Trophoblast cell (in vitro differentiated cells and primary cell): Measurements from ENCODE around the gene ABCF1.

Experiments
- DNase-seq, 2 donors: peaks; one replicate each; pipeline ENCODE4 v3.0.0-alpha.2; 2016
- H2AFZ ChIP-seq: 2 replicates; pipeline ENCODE4 v1.6.1; 2013; ENCODE audit warnings: low read length, moderate library complexity, mild to moderate bottlenecking; ENCODE audit not compliant: insufficient read depth, poor library complexity
- H2AK5ac ChIP-seq: 2 replicates; pipeline ENCODE4 v1.6.1; 2013; ENCODE audit warnings: mild to moderate bottlenecking, low read length
- H2BK120ac ChIP-seq: 2 replicates; pipeline ENCODE4 v1.6.1; 2013; ENCODE audit warnings: low read length, mild to moderate bottlenecking, moderate library complexity; ENCODE audit not compliant: insufficient read depth, poor library complexity
- H2BK12ac ChIP-seq: 2 replicates; pipeline ENCODE4 v1.6.1; 2013; ENCODE audit warnings: mild to moderate bottlenecking, low read length, moderate library complexity
- H2BK5ac ChIP-seq: 2 replicates; pipeline ENCODE4 v1.6.1; 2013; ENCODE audit warnings: low read length, low read depth, moderate library complexity, mild to moderate bottlenecking; ENCODE audit not compliant: poor library complexity
- H3K14ac ChIP-seq: 2 replicates; pipeline ENCODE4 v1.6.1; 2013; ENCODE audit warnings: mild to moderate bottlenecking, low read length
- H3K18ac ChIP-seq: 2 replicates; pipeline ENCODE4 v1.6.1; 2013; ENCODE audit warnings: mild to moderate bottlenecking, low read length
- H3K23ac ChIP-seq: 2 replicates; pipeline ENCODE4 v1.6.1; 2013; ENCODE audit warnings: low read length
- H3K27ac ChIP-seq: 2 replicates; pipeline ENCODE4 v1.5.1; 2013; ENCODE audit warnings: low read depth, mild to moderate bottlenecking, inconsistent platforms, low read length, moderate library complexity
- H3K27me3 ChIP-seq: 2 replicates; pipeline ENCODE4 v1.6.1; 2013; ENCODE audit warnings: inconsistent platforms, mild to moderate bottlenecking, low read length, moderate library complexity; ENCODE audit not compliant: insufficient read depth
- H3K36me3 ChIP-seq, 2 experiments: 1 replicate in 1 of 2; 2 replicates in 1 of 2; pipeline ENCODE4 v1.6.1; 2013; ENCODE audit warnings: low read length in 2 of 2, mild to moderate bottlenecking in 2 of 2, moderate library complexity in 1 of 2; ENCODE audit not compliant: insufficient read depth in 2 of 2, control insufficient read depth in 1 of 2
- H3K4ac ChIP-seq: 2 replicates; pipeline ENCODE4 v1.6.1; 2013; ENCODE audit warnings: low read depth, mild to moderate bottlenecking, low read length, moderate library complexity
- H3K4me1 ChIP-seq, 2 experiments: 1 replicate in 1 of 2; 2 replicates in 1 of 2; pipeline ENCODE4 v1.6.1; 2013; ENCODE audit warnings: low read length in 2 of 2, mild to moderate bottlenecking in 2 of 2, moderate library complexity in 1 of 2; ENCODE audit not compliant: insufficient read depth in 2 of 2, control insufficient read depth in 1 of 2
- H3K4me2 ChIP-seq: 2 replicates; pipeline ENCODE4 v1.6.1; 2013; ENCODE audit warnings: inconsistent platforms, mild to moderate bottlenecking, low read length, moderate library complexity
- H3K4me3 ChIP-seq: 2 replicates; pipeline ENCODE4 v1.5.1; 2013; ENCODE audit warnings: mild to moderate bottlenecking, low read depth, low read length, inconsistent platforms
- H3K79me1 ChIP-seq: one replicate; pipeline ENCODE4 v1.6.1; 2013; ENCODE audit warnings: low read length
- H3K79me2 ChIP-seq: 2 replicates; pipeline ENCODE4 v1.6.1; 2013; ENCODE audit warnings: low read length, mild to moderate bottlenecking; ENCODE audit not compliant: control insufficient read depth, insufficient read depth, poor library complexity
- H3K9ac ChIP-seq: 2 replicates; pipeline ENCODE4 v1.6.1; 2013; ENCODE audit warnings: mild to moderate bottlenecking, low read length
- H3K9me3 ChIP-seq: 2 replicates; pipeline ENCODE4 v1.6.1; 2013; ENCODE audit warnings: low read depth, mild to moderate bottlenecking, control low read depth, inconsistent platforms, low read length; ENCODE audit not compliant: insufficient read depth
- H4K12ac ChIP-seq: 2 replicates; pipeline ENCODE4 v1.6.1; 2013; ENCODE audit warnings: low read depth, mild to moderate bottlenecking, low read length, moderate library complexity
- H4K8ac ChIP-seq: 2 replicates; pipeline ENCODE4 v1.6.1; 2013; ENCODE audit warnings: low read depth, mild to moderate bottlenecking, low read length, moderate library complexity
- H4K91ac ChIP-seq: one replicate; pipeline ENCODE4 v1.6.1; 2013; ENCODE audit warnings: low read depth, mild to moderate bottlenecking, low read length, moderate library complexity
- WGBS: extraction: QIAGEN DNeasy Blood & Tissue Kit; methylation state at CpG from one replicate; pipeline ENCODE4 v1.1.7; 2013; ENCODE audit warnings: missing lambda C conversion rate; ENCODE audit not compliant: insufficient read length, insufficient coverage; ENCODE audit errors: extremely low coverage; 5-methylcytosine and 5-hydroxymethylcytosine counted together

The ABCF1 gene

DNA sequence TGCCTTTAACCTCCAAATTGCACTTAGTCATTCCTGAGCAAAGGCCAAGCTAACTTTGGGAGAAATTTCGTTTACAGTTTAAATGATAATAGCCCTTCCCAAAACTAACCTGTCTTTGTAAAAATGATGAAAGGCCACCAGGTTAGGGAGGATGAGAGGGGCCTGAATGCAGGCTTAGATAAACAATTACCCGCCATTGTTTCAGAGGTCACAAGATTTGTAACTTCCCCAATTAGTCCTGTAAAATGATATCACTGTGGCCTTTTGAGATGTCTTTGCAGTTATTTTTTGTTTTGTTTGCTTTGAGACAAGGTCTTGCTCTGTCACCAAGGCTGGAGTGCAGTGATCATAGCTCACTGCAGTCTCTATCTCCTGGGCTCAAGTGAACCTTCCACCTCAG lies 41.2 kb upstream of the ABCF1 start:
- H2AFZ ChIP-seq = no peak overlapping the region
- no peaks in the 10 kb centered on the region for H3K79me2 ChIP-seq
- no peak overlapping the region for H4K91ac ChIP-seq
- no peak overlapping the region for H2BK12ac ChIP-seq
- H2AK5ac ChIP-seq = no peak overlapping the region
- WGBS = no CpG with 5 or more reads among the region's 2 CpGs
- no peak overlapping the region for H3K4me3 ChIP-seq
- no peaks in the 10 kb centered on the region for H3K27me3 ChIP-seq
- no peak overlapping the region for H2BK5ac ChIP-seq
- H3K9ac ChIP-seq = no peak overlapping the region
- H3K36me3 ChIP-seq = no peaks in the 10 kb centered on the region
- no peaks in the 10 kb centered on the region for H3K4me1 ChIP-seq
- DNase-seq = no peak
- H2BK120ac ChIP-seq = no peak overlapping the region
- H3K27ac ChIP-seq = no peak overlapping the region
- no peak overlapping the region for H3K4ac ChIP-seq
- H3K79me1 ChIP-seq = no peaks in the 10 kb centered on the region
- H3K23ac ChIP-seq = no peak overlapping the region
- no peak overlapping the region for H3K18ac ChIP-seq
- no peak overlapping the region for H4K12ac ChIP-seq
- no peaks in the 10 kb centered on the region for H3K9me3 ChIP-seq
- no peak overlapping the region for H3K14ac ChIP-seq
- no peak overlapping the region for H3K4me2 ChIP-seq
- no peak overlapping the region for H4K8ac ChIP-seq

GRCh38 chr6:30533460-30534294 lies 37.6 kb upstream of the ABCF1 start:
- H2BK120ac ChIP-seq = no peak overlapping the region
- H3K27me3 ChIP-seq = no peaks in the 10 kb centered on the region
- H2AFZ ChIP-seq = no peak overlapping the region
- H3K18ac ChIP-seq = no peak overlapping the region
- H3K79me1 ChIP-seq = no peaks in the 10 kb centered on the region
- H3K14ac ChIP-seq = no peak overlapping the region
- no peaks in the 10 kb centered on the region for H3K4me1 ChIP-seq
- no peak overlapping the region for H3K4me3 ChIP-seq
- DNase-seq = no peak
- H3K4ac ChIP-seq = no peak overlapping the region
- H2AK5ac ChIP-seq = no peak overlapping the region
- no peak overlapping the region for H3K4me2 ChIP-seq
- no CpG with 5 or more reads among the region's 15 CpGs for WGBS
- H2BK5ac ChIP-seq = no peak overlapping the region
- H4K8ac ChIP-seq = no peak overlapping the region
- H3K9ac ChIP-seq = no peak overlapping the region
- H3K36me3 ChIP-seq = no peaks in the 10 kb centered on the region
- H3K79me2 ChIP-seq = no peaks in the 10 kb centered on the region
- no peak overlapping the region for H4K12ac ChIP-seq
- H3K9me3 ChIP-seq = no peaks in the 10 kb centered on the region
- no peak overlapping the region for H3K27ac ChIP-seq
- no peak overlapping the region for H4K91ac ChIP-seq
- no peak overlapping the region for H2BK12ac ChIP-seq
- no peak overlapping the region for H3K23ac ChIP-seq

DNA sequence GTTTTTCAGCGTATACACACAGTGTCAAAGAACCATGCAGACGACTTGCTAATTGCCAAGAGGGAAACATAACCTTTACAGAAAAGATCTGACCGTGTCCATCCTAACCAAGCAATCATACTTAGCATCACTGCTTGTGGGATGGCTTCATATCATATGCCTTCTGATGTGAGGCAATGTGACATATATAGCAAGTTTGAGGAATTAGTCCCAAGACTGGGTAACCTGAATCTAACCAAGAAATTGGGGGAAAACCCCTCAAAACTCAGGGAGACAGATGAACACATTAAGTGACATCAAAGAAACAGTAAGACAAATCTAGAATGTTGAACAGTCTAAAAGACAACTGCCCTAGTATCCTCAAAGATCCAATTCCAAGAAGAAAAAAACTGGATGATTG lies 33.3 kb upstream of the ABCF1 start:
- no peak for DNase-seq
- Histone ChIP-seq H3K27ac (no peak overlapping the region), H3K4me2 (no peak overlapping the region), H3K27me3 (no peaks in the 10 kb centered on the region), H4K12ac (no peak overlapping the region), H3K23ac (no peak overlapping the region), H3K4ac (no peak overlapping the region), H3K14ac (no peak overlapping the region), H4K8ac (no peak overlapping the region), H2BK5ac (no peak overlapping the region), H3K79me1 (no peaks in the 10 kb centered on the region), H2BK12ac (no peak overlapping the region), H2AFZ (no peak overlapping the region), H3K79me2 (no peaks in the 10 kb centered on the region), H3K4me1 (no peaks in the 10 kb centered on the region), H3K18ac (no peak overlapping the region), H2AK5ac (no peak overlapping the region), H3K36me3 (no peaks in the 10 kb centered on the region), H2BK120ac (no peak overlapping the region), H4K91ac (no peak overlapping the region), H3K9me3 (no peaks in the 10 kb centered on the region), H3K9ac (no peak overlapping the region), H3K4me3 (no peak overlapping the region)
- no CpG with 5 or more reads among the region's 3 CpGs for WGBS

GRCh38 chr6:30541515-30542403 lies 29.5 kb upstream of the ABCF1 start:
- H4K8ac ChIP-seq = no peak overlapping the region
- H2BK120ac ChIP-seq = no peak overlapping the region
- peaks cover 9 to 12% of the 10 kb centered on the region in 2 experiments for H3K36me3 ChIP-seq
- H3K79me1 ChIP-seq = no peaks in the 10 kb centered on the region
- no peak overlapping the region for H3K23ac ChIP-seq
- no peaks in the 10 kb centered on the region for H3K9me3 ChIP-seq
- no peak overlapping the region for H4K91ac ChIP-seq
- no peak overlapping the region for H3K4ac ChIP-seq
- H3K4me3 ChIP-seq = no peak overlapping the region
- no peak overlapping the region for H2BK12ac ChIP-seq
- H3K79me2 ChIP-seq = no peaks in the 10 kb centered on the region
- no peaks in the 10 kb centered on the region for H3K4me1 ChIP-seq
- no peak overlapping the region for H2BK5ac ChIP-seq
- no peak overlapping the region for H2AK5ac ChIP-seq
- no peak overlapping the region for H3K9ac ChIP-seq
- DNase-seq = peak; percentile 89 to 97
- H2AFZ ChIP-seq = no peak overlapping the region
- no peak overlapping the region for H4K12ac ChIP-seq
- peak overlapping the region; percentile 66 for H3K4me2 ChIP-seq
- H3K14ac ChIP-seq = no peak overlapping the region
- H3K18ac ChIP-seq = no peak overlapping the region
- H3K27me3 ChIP-seq = no peaks in the 10 kb centered on the region
- no peak overlapping the region for H3K27ac ChIP-seq
- WGBS = no CpG with 5 or more reads among the region's 23 CpGs
